Measurements from ENCODE around the gene ZNF816. TPM values are rescaled to one million over a fixed set of nuclear protein-coding genes. Genes with fewer than 3 reads are reported as not detected.
"Not testable (repeated sequence)": the region's sequence is repeated elsewhere in the genome, so short reads cannot be mapped to it uniquely, and the experiment has no call there.

The ZNF816 gene
- polyA plus RNA-seq, 1 donor from 2014 or later: 0.10 TPM

DNA sequence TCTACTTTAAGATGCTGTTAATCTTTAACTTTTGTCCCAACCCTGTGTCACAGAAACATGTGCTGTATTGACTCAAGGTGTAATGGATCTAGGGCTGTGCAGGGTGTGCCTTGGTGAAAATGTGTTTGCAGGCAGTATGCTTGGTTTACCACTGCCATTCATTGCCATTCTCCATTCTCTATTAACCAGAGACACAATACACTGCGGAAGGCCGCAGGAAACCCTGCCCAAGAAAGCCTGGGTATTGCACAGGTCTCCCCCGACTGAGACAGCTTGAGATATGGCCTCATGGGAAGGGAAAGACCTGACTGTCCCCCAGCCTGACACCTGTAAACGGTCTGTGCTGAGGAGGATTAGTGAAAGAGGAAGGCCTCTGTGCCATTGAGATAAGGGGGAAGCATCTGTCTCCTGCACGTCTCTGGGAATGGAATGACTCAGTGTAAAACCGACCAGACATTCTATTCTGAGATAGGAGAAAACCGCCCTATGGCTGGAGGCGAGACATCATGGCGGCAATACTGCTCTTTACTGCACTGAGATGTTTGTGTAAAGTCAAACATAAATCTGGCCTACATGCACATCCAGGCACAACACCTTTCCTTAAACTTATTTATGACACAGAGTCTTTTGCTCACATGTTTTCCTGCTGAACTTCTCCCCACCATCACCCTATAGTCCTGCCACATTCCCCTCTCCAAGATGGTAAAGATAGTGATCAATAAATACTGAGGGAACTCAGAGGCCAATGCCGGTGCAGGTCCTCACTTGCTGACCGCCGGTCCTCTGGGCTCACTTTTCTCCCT, 26.3 kb downstream of the ZNF816 start:
- Histone ChIP-seq H3K4me2 (ENCODE audit: low read length) (no peak overlapping the region), H4K20me1 (ENCODE audit: insufficient read depth) (no peaks in the 10 kb centered on the region), H3K36me3 (ENCODE audit: insufficient read depth, low read length) (no peaks in the 10 kb centered on the region), H3K27ac (ENCODE audit: low read length) (no peak overlapping the region), H2AFZ (ENCODE audit: low read depth, low read length) (no peak overlapping the region), H3K9me3 (ENCODE audit: low read length) (no peaks in the 10 kb centered on the region), H3K9me2 (ENCODE audit: insufficient read depth, low read length) (no peaks in the 10 kb centered on the region), H3F3A (ENCODE audit: insufficient read depth, low read length, poor library complexity, severe bottlenecking) (no peaks in the 10 kb centered on the region), H3K79me2 (replicated peaks; ENCODE audit: insufficient read depth, low read length) (no peaks in the 10 kb centered on the region), H3K9ac (ENCODE audit: low read length) (no peak overlapping the region), H3K27me3 (ENCODE audit: insufficient read depth, low read depth, low read length) (no peaks in the 10 kb centered on the region), H3K4me3 (ENCODE audit: low read length) (no peak overlapping the region)
- TF ChIP-seq RAD21 (conservative IDR thresholded peaks at IDR 0.05): no peak
- TF ChIP-seq, protein P1, sequence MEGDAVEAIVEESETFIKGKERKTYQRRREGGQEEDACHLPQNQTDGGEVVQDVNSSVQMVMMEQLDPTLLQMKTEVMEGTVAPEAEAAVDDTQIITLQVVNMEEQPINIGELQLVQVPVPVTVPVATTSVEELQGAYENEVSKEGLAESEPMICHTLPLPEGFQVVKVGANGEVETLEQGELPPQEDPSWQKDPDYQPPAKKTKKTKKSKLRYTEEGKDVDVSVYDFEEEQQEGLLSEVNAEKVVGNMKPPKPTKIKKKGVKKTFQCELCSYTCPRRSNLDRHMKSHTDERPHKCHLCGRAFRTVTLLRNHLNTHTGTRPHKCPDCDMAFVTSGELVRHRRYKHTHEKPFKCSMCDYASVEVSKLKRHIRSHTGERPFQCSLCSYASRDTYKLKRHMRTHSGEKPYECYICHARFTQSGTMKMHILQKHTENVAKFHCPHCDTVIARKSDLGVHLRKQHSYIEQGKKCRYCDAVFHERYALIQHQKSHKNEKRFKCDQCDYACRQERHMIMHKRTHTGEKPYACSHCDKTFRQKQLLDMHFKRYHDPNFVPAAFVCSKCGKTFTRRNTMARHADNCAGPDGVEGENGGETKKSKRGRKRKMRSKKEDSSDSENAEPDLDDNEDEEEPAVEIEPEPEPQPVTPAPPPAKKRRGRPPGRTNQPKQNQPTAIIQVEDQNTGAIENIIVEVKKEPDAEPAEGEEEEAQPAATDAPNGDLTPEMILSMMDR (IDR thresholded peaks at IDR 0.05; ENCODE audit: poor library complexity, severe bottlenecking): no peak
- no peak for TF ChIP-seq EP300 (conservative IDR thresholded peaks at IDR 0.05; ENCODE audit: poor library complexity, severe bottlenecking)
- no peak for TF ChIP-seq MXI1 (conservative IDR thresholded peaks at IDR 0.05; ENCODE audit: poor library complexity, severe bottlenecking)
- TF ChIP-seq EZH2 (IDR thresholded peaks at IDR 0.05; ENCODE audit: borderline replicate concordance, insufficient read depth, low read length, poor library complexity, severe bottlenecking): no peak
- TF ChIP-seq TAF1 (IDR thresholded peaks at IDR 0.05; ENCODE audit: low read depth): no peak
- TF ChIP-seq POLR2AphosphoS5 (IDR thresholded peaks at IDR 0.05): no peak
- no peak for TF ChIP-seq SMC3 (conservative IDR thresholded peaks at IDR 0.05; ENCODE audit: poor library complexity)
- TF ChIP-seq, protein P2, sequence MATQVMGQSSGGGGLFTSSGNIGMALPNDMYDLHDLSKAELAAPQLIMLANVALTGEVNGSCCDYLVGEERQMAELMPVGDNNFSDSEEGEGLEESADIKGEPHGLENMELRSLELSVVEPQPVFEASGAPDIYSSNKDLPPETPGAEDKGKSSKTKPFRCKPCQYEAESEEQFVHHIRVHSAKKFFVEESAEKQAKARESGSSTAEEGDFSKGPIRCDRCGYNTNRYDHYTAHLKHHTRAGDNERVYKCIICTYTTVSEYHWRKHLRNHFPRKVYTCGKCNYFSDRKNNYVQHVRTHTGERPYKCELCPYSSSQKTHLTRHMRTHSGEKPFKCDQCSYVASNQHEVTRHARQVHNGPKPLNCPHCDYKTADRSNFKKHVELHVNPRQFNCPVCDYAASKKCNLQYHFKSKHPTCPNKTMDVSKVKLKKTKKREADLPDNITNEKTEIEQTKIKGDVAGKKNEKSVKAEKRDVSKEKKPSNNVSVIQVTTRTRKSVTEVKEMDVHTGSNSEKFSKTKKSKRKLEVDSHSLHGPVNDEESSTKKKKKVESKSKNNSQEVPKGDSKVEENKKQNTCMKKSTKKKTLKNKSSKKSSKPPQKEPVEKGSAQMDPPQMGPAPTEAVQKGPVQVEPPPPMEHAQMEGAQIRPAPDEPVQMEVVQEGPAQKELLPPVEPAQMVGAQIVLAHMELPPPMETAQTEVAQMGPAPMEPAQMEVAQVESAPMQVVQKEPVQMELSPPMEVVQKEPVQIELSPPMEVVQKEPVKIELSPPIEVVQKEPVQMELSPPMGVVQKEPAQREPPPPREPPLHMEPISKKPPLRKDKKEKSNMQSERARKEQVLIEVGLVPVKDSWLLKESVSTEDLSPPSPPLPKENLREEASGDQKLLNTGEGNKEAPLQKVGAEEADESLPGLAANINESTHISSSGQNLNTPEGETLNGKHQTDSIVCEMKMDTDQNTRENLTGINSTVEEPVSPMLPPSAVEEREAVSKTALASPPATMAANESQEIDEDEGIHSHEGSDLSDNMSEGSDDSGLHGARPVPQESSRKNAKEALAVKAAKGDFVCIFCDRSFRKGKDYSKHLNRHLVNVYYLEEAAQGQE (IDR thresholded peaks at IDR 0.05; ENCODE audit: borderline replicate concordance): no peak

DNA sequence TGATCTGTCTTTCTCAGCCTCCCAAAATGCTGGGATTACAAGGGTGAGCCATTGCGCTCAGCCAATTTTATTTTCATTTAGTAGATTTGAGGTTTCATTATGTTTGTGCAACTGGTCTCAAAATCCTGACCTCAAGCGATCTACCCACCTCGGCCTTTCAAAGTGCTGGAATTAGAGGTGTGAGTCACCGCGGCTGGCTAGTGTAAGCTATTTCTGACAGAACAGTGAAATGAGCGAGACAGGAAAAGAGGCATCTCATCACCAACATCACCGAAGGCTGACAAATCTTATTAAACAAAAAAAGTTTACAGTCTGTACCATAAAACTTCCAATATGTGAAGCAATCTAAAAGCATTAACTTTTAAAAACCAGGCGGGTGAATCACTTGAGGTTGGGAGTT, 27.2 kb downstream of the ZNF816 start:
- Histone ChIP-seq H3K27me3 (ENCODE audit: insufficient read depth, low read depth, low read length) (no peaks in the 10 kb centered on the region), H3F3A (ENCODE audit: insufficient read depth, low read length, poor library complexity, severe bottlenecking) (no peaks in the 10 kb centered on the region), H3K4me2 (ENCODE audit: low read length) (no peak overlapping the region), H3K79me2 (replicated peaks; ENCODE audit: insufficient read depth, low read length) (no peaks in the 10 kb centered on the region), H3K27ac (ENCODE audit: low read length) (no peak overlapping the region), H3K9me2 (ENCODE audit: insufficient read depth, low read length) (no peaks in the 10 kb centered on the region), H3K9me3 (ENCODE audit: low read length) (no peaks in the 10 kb centered on the region), H2AFZ (ENCODE audit: low read depth, low read length) (no peak overlapping the region), H3K9ac (ENCODE audit: low read length) (no peak overlapping the region), H4K20me1 (ENCODE audit: insufficient read depth) (no peaks in the 10 kb centered on the region), H3K4me3 (ENCODE audit: low read length) (no peak overlapping the region), H3K36me3 (ENCODE audit: insufficient read depth, low read length) (no peaks in the 10 kb centered on the region)
- TF ChIP-seq EP300 (conservative IDR thresholded peaks at IDR 0.05; ENCODE audit: poor library complexity, severe bottlenecking): no peak
- TF ChIP-seq, protein P2 (IDR thresholded peaks at IDR 0.05; ENCODE audit: borderline replicate concordance): no peak

DNA sequence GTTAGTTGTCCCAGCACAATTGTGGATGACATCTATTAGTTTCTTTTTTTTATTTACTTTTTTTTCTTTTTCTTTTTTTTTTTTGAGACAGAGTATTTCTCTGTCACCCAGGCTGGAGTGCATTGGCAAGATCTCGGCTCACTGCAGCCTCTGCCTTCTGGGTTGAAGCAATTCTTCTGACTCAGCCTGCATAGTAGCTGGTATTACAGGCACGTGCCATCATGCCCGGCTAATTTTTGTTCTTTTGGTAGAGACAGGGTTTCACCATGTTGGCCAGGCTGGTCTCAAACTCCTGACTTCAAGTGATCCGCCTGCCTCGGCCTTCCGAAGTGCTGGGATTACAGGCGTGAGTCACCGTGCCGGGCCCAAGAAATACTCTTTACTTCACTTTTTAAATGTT, 38.0 kb downstream of the ZNF816 start:
- not testable (repeated sequence) for H3K9me2 ChIP-seq (ENCODE audit: insufficient read depth, low read length); H3K27ac ChIP-seq (ENCODE audit: low read length)

More for the DNA sequence above, 38.0 kb downstream of the ZNF816 start:
- H3K4me2 ChIP-seq (ENCODE audit: low read length); H4K20me1 ChIP-seq (ENCODE audit: insufficient read depth); H3F3A ChIP-seq (ENCODE audit: insufficient read depth, low read length, poor library complexity, severe bottlenecking); H3K27me3 ChIP-seq (ENCODE audit: insufficient read depth, low read depth, low read length); H3K79me2 ChIP-seq (replicated peaks; ENCODE audit: insufficient read depth, low read length); H2AFZ ChIP-seq (ENCODE audit: low read depth, low read length); H3K9ac ChIP-seq (ENCODE audit: low read length); H3K36me3 ChIP-seq (ENCODE audit: insufficient read depth, low read length); H3K9me3 ChIP-seq (ENCODE audit: low read length); H3K4me3 ChIP-seq (ENCODE audit: low read length): not testable (repeated sequence)
